HG03521 (cell line): ENCODE results near the gene GALR1.
"Not testable (repeated sequence)": the region's sequence is repeated elsewhere in the genome, so short reads cannot be mapped to it uniquely, and the experiment has no call there.

ENCODE experiments used
- ATAC-seq: cut with Tn5 transposase; IDR thresholded peaks from one replicate; pipeline ENCODE4 v1.9.1; 2021; ENCODE audit warnings: mild to moderate bottlenecking, moderate library complexity; ENCODE audit not compliant: unreplicated experiment

Gene GALR1

GRCh38 chr18:77250501-77250925 is 865 bp downstream of the GALR1 start:
- ATAC-seq, result no peak

GRCh38 chr18:77250926-77251729 is 1.5 kb downstream of the GALR1 start:
- no peak for ATAC-seq

GRCh38 chr18:77251730-77252050 is 2.0 kb downstream of the GALR1 start:
- no peak for ATAC-seq

GRCh38 chr18:77254711-77255405 is 5.2 kb downstream of the GALR1 start:
- no peak for ATAC-seq

- ATAC-seq, result no peak
Observed at GRCh38 chr18:77255426-77256105, 5.9 kb downstream of the GALR1 start.

GRCh38 chr18:77262643-77263465 is 13.2 kb downstream of the GALR1 start:
- ATAC-seq, result no peak

- no peak for ATAC-seq
Observed at GRCh38 chr18:77263466-77263763, 13.8 kb downstream of the GALR1 start.

GRCh38 chr18:77267969-77268368 is 18.3 kb downstream of the GALR1 start:
- ATAC-seq, result no peak

- no peak for ATAC-seq
Observed at GRCh38 chr18:77268456-77268855, 18.8 kb downstream of the GALR1 start.

- no peak for ATAC-seq
Observed at GRCh38 chr18:77271576-77272481, 22.2 kb downstream of the GALR1 start.

- not testable (repeated sequence) for ATAC-seq
Observed at GRCh38 chr18:77290841-77291240, 41.2 kb downstream of the GALR1 start.

GRCh38 chr18:77298172-77298571 is 48.5 kb downstream of the GALR1 start:
- no peak for ATAC-seq

- no peak for ATAC-seq
Observed at GRCh38 chr18:77299706-77300105, 50.1 kb downstream of the GALR1 start.

GRCh38 chr18:77300579-77300978 is 50.9 kb downstream of the GALR1 start:
- no peak for ATAC-seq

GRCh38 chr18:77304268-77304667 is 54.6 kb downstream of the GALR1 start:
- no peak for ATAC-seq

- ATAC-seq, result no peak
Observed at GRCh38 chr18:77305676-77306075, 56.0 kb downstream of the GALR1 start.

GRCh38 chr18:77308216-77308615 is 58.6 kb downstream of the GALR1 start:
- ATAC-seq, result no peak

- ATAC-seq, result no peak
Observed at GRCh38 chr18:77314511-77314910, 64.9 kb downstream of the GALR1 start.

GRCh38 chr18:77314952-77315351 is 65.3 kb downstream of the GALR1 start:
- no peak for ATAC-seq

- ATAC-seq, result no peak
Observed at GRCh38 chr18:77316008-77316407, 66.4 kb downstream of the GALR1 start.
